Measurements from ENCODE around the gene EID3.
"Not testable (repeated sequence)": the region's sequence is repeated elsewhere in the genome, so short reads cannot be mapped to it uniquely, and the experiment has no call there.

Gene EID3

DNA sequence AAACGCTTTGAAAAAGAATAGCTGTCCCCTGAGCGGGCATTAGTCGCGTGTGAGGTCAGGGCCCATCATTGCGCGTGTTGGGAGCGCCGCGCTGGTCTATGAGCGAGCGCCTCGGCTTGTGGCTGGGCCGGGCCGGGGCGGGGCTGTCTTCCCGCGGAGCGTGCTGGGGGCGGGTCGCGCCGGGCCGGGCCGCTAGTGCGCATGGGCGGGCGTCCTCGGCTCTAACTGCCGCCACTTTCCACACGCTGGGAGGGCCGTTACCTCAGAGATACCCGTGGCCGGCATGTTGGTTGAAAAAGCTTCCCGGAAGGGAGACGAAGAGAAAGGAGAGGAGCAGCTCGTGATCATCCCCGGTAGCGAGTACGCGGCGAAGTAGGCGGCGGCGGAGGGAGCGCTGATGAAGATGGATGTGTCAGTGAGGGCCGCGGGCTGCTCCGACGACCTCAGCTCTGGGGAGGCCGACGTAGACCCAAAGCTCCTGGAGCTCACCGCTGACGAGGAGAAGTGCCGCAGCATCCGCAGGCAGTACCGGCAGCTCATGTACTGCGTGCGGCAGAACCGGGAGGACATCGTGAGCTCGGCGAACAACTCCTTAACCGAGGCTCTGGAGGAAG is at the start of gene EID3:
TSS of gene EID3 (plus strand) at position 202 of the 614 bp plus-strand sequence. CDS start at position 398, 196 bp downstream.
- peak; percentile 85 to 87 for DNase-seq

DNA sequence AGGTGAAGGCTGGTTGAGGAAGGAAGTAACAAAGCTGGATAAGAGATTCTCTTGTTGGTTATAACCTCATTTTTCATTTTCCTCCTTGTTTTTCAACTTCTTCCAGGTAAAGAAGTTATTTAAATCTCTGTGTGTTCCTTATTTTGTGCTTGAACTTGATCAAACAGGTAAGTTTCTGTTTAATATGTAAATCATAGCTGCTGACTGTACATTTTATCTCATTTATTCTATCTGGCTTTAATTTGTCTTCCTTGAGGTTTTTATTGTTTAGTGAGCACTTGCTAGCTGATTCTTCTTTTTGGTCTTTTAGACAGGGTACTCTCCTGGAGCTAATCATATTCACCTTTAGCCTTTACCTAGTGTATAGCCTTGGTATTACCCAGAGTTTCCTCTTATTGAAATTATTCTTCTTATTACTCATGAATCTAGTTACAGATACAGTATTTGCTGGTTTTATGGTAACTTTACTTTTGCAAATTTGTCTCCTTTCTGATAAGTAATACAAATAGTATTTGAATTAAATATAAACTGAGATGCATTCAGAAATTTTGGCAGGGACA is 45.5 kb upstream of the EID3 start:
- DNase-seq: no peak

DNA sequence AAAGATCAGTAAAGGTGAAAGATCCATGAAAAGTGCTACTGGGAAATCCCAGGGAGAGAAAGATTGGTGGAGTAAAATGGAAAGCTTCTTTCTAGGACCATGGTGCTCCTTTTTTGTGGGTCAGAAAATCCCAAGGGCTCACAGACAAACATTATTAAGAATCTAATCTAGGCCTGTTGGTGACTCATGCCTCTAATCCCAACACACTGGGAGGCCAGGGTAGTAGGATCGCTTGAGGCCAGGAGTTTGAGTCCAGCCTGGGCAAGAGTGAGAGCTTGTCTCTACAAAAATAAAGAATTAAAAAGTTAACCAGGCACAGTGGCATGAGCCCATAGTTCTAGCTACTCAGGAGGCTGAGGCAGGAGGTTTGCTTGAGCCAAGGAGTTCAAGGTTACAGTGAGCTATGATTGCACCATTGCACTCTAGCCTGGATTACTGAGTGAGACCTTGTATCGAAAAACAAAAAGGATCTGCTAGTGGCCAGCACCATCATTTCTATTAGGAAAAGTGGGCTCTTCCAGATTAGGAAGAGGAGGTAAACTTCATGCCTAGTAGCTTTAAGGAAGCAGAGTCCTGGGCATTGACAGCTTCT is 45.0 kb upstream of the EID3 start:
- no peak for DNase-seq

DNA sequence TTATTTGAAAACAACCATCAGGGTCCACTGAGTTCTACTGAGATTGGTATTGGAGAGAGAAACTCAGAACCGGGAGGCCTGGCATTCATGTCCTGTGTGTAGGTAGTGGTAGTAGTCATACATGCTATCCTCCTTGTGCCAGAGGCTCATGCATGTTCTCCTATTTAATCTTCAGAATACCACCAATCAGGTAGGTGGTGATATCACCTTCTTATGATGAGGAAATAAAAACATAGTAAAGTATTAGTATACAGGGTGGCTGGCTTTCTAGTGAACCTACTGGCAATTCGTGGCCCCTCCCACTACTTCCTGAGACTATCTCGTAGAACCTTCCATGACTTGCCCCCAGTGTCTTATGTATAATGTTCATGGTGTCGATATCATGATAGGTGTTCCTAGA is 40.5 kb upstream of the EID3 start:
- DNase-seq: no peak

DNA sequence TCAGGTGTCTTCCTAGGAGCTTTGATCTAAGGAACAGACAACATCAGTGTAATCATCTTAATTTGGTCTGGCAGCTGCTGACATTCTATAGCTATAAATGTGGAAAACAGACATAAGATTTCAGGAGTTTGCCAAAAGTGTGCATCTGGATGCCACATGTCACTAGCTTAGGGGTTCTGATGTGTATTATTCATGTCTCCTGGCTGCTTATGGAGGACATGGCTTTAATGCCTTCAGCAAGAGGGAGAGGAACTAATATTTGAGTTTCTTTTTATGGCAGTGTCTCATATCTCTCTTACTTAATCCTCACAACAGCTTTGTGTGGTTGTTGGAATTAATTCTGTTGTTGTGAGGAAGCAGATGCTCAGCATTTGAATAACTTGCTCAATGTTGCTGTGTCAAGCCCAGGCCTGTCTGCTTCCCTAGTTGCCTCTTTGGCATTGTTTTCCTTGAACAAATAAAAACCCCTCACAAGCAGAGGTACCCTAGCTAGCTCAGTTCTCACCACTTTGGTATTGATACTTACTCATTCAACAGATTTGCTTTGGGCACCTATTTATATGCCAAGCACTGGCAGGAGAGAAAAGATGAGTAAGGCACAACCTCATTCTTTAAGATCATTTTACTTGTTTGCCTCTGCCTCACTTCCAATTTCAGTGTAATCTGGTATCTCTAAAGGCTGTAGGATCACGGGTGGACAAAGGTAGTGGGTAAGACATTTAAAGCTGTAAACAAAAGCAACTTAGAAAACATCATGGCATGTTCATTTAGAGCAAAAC is 39.8 kb upstream of the EID3 start:
- DNase-seq: no peak

DNA sequence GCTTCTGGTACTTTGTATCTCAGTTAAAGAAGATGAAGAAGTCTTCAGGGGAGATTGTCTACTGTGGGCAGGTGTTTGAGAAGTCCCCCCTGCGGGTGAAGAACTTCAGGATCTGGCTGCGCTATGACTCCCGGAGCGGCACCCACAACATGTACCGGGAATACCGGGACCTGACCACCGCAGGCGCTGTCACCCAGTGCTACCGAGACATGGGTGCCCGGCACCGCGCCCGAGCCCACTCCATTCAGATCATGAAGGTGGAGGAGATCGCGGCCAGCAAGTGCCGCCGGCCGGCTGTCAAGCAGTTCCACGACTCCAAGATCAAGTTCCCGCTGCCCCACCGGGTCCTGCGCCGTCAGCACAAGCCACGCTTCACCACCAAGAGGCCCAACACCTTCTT is 38.1 kb upstream of the EID3 start:
- not testable (repeated sequence) for DNase-seq

DNA sequence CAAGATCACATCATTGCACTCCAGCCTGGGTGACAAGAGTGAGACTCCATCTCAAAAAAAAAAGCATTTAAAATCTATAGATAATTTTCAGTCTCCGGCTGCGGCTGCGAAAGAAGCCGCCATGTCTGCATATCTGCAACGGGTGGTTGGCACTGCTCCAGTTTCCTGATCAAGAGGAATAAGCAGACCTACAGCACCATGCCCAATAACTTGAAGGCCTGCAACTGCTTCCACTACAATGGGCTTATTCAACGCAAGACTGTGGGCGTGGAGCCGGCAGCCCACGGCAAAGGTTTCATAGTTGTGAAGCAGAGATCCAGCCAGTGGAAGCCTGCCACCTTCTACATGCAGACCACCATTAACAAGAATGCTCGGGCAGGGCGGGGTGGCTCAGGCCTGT is 30.6 kb upstream of the EID3 start:
- DNase-seq: no peak

DNA sequence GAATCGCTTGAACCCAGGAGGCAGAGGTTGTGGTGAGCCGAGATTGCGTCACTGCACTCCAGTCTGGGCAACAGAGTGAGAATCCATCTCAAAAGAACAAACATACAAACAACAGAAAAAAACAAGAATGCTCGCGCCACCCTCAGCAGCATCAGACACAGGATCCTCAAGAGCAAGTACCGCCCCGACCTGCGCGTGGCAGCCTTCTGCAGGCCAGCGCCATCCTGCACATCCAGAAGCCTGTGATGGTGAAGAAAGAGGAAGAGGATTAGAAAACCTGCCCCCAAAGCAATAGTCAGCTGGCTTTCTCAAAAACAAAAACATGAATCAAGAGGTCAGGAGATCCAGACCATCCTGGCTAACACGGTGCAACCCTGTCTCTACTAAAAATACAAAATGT is 30.0 kb upstream of the EID3 start:
- DNase-seq: no peak

DNA sequence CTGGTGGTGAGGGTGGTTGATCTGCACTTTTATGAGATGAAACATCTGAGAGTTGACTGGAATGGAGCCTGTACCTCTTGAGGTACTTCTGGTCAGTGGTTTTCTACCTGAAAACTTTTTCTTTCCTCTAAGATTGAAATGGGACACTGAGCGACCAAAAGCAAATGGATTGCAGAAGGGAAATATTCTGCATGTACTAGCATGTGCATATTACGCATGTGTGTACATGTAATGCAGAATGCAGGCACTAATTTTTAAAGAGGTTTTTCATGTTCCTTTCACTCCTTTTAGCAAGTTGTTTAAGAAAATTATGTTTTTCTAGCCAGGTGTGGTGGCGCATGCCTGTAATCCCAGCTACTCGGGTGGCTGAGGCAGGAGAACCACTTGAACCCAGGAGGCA is 28.7 kb upstream of the EID3 start:
- DNase-seq: no peak

DNA sequence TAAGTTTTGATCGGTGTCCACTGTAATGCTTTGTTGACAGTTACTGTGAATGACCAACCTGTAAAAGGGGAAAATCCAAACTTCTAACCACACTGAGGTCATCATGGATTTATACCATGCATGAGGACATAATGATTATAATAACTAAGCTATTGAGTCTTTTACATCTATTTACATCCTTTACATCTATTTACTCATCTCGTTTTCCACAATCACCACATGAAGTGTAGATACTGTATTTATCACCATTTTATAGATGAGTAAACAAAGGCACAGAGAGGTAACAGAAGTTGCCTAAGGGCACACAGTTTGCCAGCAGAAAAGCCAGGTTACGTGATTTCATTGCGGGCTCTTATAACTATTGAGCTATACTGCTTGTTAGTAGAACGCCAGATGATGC is 27.9 kb upstream of the EID3 start:
- no peak for DNase-seq

DNA sequence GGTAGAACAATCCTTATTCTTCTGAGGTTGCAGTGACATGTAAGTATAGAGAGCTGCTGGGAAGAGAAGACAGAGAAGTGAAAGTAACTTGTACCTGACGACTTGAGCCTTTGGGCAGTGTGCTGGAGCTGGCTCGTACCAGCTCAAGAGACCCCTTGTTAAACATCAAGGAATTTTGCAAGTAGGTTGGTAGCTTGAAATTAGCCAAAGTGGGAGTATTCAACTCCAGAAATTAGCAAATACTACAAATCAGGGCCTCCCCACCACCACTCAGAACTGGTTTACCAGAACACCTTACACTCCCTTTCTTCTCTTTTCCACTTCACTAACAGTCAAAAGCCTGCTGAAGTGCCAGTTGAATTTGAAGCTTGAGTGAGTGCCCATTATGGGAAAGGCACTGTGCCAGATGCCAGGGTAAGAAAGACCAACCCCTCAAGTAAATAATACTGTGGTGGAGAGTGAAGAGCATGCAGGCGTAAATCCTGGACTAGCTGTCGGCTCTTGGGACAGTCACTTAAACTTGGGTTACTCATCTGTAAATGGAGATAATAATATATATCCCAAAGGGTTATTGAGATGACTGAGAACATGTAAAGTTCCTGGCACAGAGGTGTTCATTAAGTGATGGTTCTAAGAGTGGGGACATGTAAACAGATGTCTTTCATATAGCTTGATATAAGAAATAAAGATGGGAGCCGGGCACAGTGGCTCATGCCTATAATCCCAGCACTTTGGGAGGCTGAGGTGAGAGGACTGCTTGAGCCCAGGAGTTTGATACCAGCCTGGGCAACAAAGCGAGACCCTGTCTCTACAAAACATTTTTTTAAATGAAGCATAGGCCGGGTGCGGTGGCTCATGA is 27.0 kb upstream of the EID3 start:
- DNase-seq: no peak

DNA sequence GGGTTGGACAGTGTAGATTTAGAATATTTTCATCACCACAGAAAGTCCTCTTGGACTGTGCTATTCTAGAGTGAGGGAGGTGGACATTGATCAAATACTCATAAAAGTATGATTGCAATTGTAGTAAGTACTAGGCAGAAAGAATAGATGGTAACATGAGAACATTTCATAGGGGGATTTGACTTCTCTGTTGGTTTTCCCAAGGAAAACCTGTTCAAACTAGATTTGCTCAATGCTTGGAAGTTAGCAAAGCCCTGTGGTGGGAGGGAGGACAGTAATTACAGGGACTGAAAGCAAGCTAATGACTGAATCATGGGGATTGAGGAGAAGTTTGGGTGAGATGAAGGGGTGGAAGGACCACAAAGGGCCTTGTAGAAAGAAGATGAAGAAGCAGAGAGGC is 24.4 kb upstream of the EID3 start:
- DNase-seq: no peak

DNA sequence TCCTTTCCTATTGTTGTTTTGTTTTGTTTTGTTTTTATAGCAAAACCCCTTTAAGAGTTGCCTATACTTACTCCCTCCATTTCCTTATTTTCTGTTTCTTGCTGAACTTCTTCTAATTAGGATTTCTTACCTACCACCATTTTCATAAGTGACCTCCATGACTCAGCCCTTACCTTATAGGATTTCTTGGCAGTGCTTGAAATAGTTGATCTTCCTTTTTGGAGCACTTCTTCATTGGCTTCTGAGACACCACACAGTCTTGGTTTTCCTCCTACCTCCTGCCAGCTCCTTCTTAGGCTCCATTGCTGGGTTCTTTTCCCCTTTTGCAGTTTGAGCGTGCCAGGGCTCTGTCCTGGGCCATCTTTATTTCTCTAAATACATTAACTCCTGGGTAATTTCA is 23.4 kb upstream of the EID3 start:
- DNase-seq: no peak

DNA sequence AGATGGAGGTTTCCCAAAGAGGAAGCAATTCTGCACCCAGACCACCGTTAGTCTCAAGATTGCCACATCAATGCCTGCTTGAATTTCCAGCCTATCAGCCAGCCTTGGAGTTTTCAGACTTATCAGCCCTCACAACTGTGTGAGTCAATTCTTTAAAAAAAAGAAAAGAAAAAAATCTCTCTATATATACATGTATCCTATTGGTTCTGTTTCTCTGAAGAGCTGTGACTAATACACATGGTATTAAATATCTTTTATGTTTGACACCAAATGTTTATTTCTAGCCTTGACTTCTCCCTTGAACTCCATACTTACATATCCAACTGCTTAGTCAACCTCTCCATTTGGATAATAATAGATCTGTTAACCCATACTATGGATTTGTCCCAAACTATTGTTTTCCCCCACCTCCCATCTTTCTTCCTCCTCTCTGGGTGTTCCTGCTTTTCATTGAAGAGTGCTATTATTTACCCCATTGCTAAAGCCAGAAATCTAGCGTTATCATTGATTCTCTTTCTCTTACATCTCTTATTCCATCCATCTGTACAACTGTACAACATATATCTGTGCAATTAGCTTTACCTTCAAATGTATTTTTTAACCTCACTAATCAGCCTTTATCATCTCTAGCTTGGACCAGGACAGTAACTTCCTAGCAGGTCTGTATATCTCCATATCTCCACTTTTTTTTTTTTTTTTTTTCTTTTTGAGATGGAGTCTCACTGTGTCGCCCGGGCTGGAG is 22.7 kb upstream of the EID3 start:
- no peak for DNase-seq

DNA sequence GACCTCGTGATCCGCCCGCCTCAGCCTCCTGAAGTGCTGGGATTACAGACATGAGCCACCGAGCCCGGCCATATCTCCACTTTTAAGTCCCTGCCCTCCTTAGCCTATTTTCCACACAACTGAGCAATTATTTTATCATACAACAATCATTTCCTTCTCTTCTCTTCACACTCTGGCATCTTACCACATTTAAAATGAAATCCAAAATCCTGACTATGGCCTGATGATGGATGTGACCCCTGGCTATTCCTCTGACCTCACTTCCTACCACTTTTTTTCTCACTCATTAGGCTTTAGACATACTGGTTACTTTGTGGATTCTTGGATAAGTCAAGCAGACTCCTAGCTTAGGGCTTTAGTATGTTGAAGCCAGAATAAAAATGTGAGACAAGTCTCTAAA is 21.9 kb upstream of the EID3 start:
- no peak for DNase-seq

DNA sequence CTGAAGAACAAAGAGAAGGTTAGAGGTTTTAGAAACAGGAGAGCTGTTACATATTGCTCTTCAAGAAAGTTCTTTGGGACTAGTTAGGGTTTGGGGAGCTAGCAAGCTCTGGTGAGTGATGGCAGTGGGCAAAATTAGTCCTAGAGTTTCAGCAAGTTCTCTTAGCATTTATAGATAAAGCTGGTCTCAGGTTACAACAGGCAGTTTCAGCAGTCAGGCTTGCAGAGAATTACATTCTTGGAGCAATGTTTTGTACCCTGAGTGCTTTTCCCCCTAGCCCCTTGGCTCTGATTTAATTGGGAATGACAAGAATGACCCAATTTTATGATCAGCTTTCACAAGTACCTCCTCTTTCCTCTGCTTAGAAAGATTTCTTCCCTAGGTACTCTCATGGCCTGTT is 21.4 kb upstream of the EID3 start:
- no peak for DNase-seq

DNA sequence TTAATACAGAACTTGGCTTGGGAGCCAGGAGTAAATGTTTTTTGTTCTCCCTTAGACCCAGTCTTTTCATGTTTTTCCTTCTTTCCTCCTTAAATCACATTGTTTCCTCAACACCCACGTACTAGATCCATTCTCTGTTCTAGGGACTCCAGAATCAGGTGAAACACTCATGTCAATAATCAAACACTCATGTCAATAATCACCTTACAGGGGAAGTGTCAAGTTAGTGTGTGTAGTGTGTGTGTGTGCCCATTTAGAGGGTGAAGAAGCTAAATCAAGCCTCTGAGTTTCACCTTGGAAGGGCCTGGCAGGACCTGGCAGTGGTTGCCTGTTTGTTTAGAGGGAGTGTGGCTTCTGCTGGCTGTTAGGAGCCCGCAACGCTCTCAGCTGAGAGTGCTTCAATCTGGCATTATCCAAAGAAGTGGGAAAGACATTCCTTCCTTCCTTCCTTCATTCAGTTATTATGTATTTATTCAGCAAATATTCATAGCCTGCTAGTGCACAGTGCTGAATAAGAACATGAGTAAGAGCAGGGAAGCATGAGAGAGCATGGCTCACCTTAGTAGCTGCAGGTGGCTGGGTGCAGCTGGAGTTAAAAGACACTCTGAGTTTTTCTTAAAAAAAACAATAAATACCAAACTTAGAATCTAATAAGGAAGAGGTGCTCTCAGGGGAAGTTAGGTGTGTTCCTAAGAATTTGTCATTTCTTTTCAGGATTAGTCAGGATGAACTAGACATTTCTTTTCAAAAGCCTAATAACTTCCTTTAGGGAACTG is 17.6 kb upstream of the EID3 start:
- no peak for DNase-seq

DNA sequence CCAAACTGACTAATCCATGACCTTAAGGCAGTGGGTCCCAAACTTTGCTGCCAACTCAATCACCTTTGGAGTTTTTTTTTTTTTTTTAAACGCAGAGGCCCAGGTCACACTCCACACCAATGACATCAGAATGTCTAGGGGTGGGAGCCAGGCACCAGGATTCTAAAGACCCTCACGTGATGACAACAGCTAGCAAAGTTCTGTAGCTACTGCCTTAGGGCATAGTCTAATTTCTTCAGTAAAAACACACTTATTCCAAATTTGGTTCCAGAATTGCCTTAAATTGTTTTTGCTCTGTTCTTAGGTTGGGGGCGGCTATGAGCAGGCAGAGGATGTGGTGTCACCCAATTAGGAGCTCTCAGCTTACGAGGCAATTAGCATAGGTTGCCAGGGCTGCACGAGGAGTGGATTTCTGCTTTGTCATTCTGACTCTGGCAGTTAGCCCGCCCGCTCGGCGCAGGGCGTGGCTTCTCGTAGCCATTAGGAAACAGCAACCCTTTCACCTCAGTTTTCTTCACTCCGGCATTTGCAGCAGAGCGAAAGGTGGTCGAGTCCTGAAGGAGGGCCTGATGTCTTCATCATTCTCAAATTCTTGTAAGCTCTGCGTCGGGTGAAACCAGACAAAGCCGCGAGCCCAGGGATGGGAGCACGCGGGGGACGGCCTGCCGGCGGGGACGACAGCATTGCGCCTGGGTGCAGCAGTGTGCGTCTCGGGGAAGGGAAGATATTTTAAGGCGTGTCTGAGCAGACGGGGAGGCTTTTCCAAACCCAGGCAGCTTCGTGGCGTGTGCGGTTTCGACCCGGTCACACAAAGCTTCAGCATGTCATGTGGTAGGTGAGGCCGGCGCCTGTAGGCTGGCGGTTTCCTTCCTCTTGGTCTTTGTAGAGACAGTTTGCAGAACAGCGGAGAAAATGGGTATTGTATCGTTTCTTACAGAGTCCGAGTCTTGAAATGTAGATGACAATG is 16.7 kb upstream of the EID3 start:
- DNase-seq: peak; percentile 83 to 89

DNA sequence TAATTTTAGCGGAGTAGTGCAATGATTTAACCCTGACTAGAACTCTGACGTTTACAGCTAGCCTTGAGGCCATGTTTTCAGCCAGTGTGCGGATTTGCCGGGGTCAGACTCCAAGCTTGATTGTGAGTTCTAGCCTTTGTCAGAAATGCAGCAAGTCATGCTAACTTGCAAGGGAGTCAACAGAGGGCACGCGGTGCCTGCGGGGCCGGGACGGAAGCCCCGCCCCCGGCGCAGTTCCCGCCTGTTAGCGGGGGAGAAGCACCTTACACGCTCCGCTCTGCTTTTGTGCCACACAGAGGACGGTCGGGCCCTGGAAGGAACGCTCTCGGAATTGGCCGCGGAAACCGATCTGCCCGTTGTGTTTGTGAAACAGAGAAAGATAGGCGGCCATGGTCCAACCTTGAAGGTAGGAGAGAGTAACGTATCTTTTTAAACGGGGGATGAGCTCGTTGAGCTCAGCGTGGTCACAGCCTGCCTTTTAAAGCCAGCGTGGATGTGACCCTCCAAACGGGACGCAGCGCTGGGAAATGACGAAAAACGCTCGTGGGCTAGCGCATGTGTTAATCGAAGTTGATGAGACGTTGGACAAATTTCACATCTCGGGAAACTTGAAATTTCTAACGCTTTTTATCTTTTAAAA is 14.8 kb upstream of the EID3 start:
- DNase-seq: peak; percentile 80 to 81

DNA sequence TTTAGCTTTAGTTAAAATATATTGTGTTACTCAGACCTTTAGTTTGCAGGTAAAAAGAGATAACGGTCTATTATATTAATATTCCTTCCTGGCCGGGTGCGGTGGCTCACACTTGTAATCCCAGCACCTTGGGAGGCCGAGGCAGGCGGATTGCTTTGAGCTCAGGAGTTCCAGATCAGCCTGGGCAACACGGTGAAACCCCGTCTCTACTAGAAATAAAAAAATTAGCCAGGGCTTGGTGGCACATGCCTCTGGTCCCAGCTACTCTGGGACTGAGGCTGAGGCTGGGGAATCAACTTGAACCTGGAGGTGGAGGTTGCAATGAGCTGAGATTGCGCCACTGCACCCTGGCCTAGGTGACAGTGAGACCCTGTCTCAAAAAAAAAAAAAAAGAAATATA is 13.2 kb upstream of the EID3 start:
- no peak for DNase-seq
